GM13976 (cell line): ENCODE results near the gene TAOK3.
"Not testable (repeated sequence)": the region's sequence is repeated elsewhere in the genome, so short reads cannot be mapped to it uniquely, and the experiment has no call there.

ENCODE experiments used
- DNase-seq: peaks from one replicate; pipeline ENCODE4 v3.0.0; 2012; ENCODE audit warnings: low spot score
- in situ Hi-C: fragments of 300-500 bp; cut with MboI; formaldehyde crosslinking; loops from one replicate; pipeline ENCODE4 v1.12.0; 2022; ENCODE audit warnings: low sequenced_read_pairs, mixed read lengths, inconsistent platforms; ENCODE audit not compliant: unreplicated experiment
- TF ChIP-seq, protein P1 (sequence below): IDR thresholded peaks from 2 replicates; pipeline ENCODE4 v1.5.1; 2012; ENCODE audit warnings: borderline replicate concordance, mild to moderate bottlenecking; ENCODE audit not compliant: insufficient read depth; ENCODE audit errors: extremely low read depth, missing control alignments, control extremely low read depth

Gene TAOK3

DNA sequence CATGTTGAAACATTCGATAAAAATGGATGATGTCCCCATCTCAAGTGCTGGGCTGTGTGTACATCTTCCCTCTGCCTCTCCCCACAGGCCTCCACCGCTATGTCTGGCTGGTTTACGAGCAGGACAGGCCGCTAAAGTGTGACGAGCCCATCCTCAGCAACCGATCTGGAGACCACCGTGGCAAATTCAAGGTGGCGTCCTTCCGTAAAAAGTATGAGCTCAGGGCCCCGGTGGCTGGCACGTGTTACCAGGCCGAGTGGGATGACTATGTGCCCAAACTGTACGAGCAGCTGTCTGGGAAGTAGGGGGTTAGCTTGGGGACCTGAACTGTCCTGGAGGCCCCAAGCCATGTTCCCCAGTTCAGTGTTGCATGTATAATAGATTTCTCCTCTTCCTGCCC is 228.2 kb downstream of the TAOK3 start:
- TF ChIP-seq, protein P1, sequence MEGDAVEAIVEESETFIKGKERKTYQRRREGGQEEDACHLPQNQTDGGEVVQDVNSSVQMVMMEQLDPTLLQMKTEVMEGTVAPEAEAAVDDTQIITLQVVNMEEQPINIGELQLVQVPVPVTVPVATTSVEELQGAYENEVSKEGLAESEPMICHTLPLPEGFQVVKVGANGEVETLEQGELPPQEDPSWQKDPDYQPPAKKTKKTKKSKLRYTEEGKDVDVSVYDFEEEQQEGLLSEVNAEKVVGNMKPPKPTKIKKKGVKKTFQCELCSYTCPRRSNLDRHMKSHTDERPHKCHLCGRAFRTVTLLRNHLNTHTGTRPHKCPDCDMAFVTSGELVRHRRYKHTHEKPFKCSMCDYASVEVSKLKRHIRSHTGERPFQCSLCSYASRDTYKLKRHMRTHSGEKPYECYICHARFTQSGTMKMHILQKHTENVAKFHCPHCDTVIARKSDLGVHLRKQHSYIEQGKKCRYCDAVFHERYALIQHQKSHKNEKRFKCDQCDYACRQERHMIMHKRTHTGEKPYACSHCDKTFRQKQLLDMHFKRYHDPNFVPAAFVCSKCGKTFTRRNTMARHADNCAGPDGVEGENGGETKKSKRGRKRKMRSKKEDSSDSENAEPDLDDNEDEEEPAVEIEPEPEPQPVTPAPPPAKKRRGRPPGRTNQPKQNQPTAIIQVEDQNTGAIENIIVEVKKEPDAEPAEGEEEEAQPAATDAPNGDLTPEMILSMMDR, result no peak
- no peak for DNase-seq
- in situ Hi-C loops, result no loop called here

DNA sequence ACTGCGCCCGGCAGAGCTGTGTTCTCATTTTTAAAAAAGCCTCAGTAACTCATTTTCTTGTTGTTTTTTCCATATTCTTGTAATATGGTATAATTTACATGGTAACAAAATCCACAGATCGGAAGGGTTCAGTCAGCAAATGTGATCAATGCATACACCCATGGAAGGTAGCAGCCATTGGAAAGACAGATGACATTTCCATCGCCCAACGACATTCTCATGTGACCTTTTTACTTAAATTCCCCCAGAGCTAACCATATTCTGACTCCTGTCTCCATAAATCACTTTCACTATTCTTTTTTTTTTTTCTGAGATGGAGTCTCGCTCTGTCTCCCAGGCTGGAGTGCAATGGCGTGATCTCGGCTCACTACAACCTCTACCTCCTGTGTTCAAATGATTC is 231.9 kb downstream of the TAOK3 start:
- in situ Hi-C loops, result no loop called here
- DNase-seq, result no peak
- TF ChIP-seq, protein P1, result no peak

DNA sequence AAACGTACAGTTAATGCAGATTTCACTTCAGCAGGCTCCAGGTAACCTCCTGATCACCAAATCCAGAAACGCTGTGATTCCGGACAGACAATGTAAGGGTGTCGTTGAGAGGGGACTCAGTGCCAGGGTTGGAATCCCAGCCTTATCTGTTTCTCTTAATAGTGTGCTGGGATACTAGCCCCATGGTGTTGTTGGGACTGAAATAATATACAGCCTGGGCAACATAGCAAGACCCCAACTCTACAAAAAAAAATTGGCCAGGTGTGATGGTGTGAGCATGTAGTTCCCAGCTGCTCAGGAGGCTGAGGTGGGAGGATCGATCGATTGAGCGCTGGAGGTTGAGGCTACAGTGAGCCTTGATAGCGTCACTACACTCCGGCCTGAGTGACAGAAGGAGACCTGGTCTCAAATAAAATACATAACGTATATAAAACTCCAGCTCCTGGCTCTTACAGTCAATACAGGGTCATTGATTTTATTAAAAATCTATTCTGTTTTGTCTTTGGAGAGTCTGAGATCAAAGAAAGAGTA is 235.5 kb downstream of the TAOK3 start:
- no peak for DNase-seq
- TF ChIP-seq, protein P1, result no peak
- in situ Hi-C loops, result no loop called here

DNA sequence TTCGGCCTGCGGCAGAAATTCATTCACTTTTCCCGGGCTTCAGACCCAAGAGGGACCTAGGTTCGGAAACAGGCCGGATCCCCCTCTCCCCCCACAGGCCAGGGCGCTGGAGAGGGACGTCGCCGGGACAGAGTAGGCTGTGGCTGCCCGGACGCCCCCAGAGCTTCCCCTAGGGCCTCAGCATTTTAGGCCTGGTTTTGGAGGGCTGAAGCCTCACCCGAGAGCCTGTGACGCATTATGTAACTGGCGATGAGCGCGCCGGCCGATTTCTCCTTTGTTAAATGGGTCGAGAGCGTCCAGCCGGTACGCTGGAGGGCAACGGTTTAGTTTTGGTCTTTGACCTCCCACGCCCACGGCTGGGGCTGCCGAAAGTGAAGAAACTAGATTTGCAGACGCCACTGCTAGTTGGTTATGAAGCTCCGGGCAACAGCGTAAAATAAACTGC is 236.1 kb downstream of the TAOK3 start:
- TF ChIP-seq, protein P1, result no peak
- in situ Hi-C loops, result no loop called here
- peak; percentile 74 for DNase-seq

DNA sequence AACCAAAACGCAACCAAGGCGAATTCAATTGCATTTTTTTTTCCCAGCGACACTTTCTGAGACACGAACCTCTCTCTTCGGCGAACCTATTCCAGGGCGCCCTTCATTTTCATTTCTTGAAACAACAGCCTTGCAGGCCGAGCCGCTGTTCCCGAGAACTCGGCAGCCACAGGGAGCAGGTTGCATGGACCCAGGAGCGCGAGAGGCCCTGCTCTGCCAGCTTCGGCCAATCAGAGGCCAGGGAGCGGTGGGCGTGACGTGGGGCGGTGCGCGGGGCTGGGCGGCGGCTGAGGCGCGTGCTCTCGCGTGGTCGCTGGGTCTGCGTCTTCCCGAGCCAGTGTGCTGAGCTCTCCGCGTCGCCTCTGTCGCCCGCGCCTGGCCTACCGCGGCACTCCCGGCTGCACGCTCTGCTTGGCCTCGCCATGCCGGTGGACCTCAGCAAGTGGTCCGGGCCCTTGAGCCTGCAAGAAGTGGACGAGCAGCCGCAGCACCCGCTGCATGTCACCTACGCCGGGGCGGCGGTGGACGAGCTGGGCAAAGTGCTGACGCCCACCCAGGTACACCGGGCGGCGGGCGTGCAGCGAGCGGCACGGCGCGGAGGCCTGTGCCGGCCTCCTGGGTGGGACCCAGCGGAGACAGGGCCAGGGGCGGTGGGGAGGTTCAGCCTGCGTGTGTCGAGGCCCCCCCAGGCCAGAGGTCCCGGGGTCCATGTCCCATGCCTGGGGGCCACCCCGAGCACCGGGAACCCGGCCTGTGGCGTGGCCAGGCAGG is 236.7 kb downstream of the TAOK3 start, which contains the start of gene PEBP1:
Gene PEBP1 (plus strand): TSS at position 337 of the 771 bp plus-strand sequence. CDS start 86 bp downstream, at position 423.
- DNase-seq, result peak; percentile 97
- TF ChIP-seq, protein P1, result no peak
- in situ Hi-C loops, result no loop called here

DNA sequence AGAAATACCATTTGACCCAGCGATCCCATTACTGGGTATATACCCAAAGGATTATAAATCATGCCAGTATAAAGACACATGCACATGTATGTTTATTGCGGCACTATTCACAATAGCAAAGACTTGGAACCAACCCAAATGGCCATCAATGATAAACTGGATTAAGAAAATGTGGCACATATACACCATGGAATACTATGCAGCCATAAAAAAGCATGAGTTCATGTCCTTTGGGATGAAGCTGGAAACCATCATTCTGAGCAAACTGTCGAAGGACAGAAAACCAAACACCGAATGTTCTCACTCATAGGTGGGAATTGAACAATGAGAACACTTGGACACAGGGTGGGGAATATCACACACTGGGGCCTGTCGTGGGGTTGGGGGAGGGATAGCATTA is 243.3 kb downstream of the TAOK3 start:
- DNase-seq, in situ Hi-C loops: not testable (repeated sequence)

DNA sequence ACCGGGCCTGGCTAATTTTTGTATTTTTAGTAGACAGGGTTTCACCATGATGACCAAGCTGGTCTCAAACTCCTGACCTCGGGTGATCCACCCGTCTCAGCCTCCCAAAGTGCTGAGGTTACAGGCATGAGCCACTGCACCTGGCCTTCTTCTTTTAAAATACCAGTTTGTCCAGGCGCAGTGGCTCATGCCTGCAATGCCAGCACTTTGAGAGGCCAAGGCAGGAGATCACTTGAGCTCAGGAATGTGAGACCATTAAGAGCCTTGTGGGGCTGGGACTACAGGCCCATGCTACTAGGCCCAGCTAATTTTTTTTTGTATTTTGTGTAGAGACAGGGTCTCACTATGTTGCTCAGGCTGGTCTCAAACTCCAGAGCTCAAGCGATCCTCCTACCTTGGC is 244.8 kb downstream of the TAOK3 start:
- no peak for DNase-seq
- TF ChIP-seq, protein P1, result no peak
- in situ Hi-C loops, result no loop called here
